K562 (cell line): Measurements from ENCODE around the gene MYCBPAP.

Experiments used
- CTCF ChIP-seq, 3 experiments: IDR thresholded peaks in 2 of 3; conservative IDR thresholded peaks in 1 of 3; 2 replicates each; pipeline ENCODE4 v1.5.1; 2011 to 2012; ENCODE audit warnings: low read length in 3 of 3, mild to moderate bottlenecking in 3 of 3, control low read depth in 2 of 3, improper control_type of control experiment in 1 of 3, inconsistent platforms in 1 of 3, low read depth in 1 of 3, mixed read lengths in 1 of 3, moderate library complexity in 1 of 3; ENCODE audit not compliant: insufficient read depth in 2 of 3
- EZH2 ChIP-seq: IDR thresholded peaks from 2 replicates; pipeline ENCODE4 v1.6.1; 2012; ENCODE audit warnings: low read depth, mild to moderate bottlenecking, inconsistent platforms, low read length, borderline replicate concordance
- HMGXB4 ChIP-seq: sonication (generic); formaldehyde crosslinking; IDR thresholded peaks from 2 replicates; pipeline ENCODE4 v1.8.1; 2023; ENCODE audit warnings: mild to moderate bottlenecking, missing genetic modification reagents
- LEF1 ChIP-seq: fragments of 450-650 bp; IDR thresholded peaks from 2 replicates; pipeline ENCODE4 v1.6.1; 2016; ENCODE audit warnings: mild to moderate bottlenecking
- MAFK ChIP-seq: IDR thresholded peaks from 2 replicates; pipeline ENCODE4 v1.6.1; 2011; ENCODE audit warnings: low read length, improper control_type of control experiment
- MEF2A ChIP-seq: IDR thresholded peaks from 2 replicates; pipeline ENCODE4 v1.6.1; 2011; ENCODE audit warnings: low read depth, mild to moderate bottlenecking, low read length, moderate library complexity; ENCODE audit not compliant: control insufficient read depth
- POLR2AphosphoS5 ChIP-seq: IDR thresholded peaks from 2 replicates; pipeline ENCODE4 v1.6.1; 2011; ENCODE audit warnings: mild to moderate bottlenecking, low read depth, low read length, moderate library complexity; ENCODE audit not compliant: control insufficient read depth, insufficient read depth
- SAP30 ChIP-seq: fragments of 200-600 bp; sonication (generic); IDR thresholded peaks from 2 replicates; pipeline ENCODE4 v1.6.1; 2012; ENCODE audit warnings: borderline replicate concordance, low read depth, mild to moderate bottlenecking, moderate library complexity, low read length, control low read depth, inconsistent platforms; ENCODE audit not compliant: insufficient read depth, poor library complexity, severe bottlenecking
- SMC3 ChIP-seq: conservative IDR thresholded peaks from 2 replicates; pipeline ENCODE4 v1.6.1; 2011; ENCODE audit warnings: low read depth, low read length, improper control_type of control experiment; ENCODE audit not compliant: insufficient read depth
- TCF7L2 ChIP-seq: fragments of 150-350 bp; IDR thresholded peaks from 2 replicates; pipeline ENCODE4 v1.6.1; 2016; ENCODE audit warnings: low read depth, mild to moderate bottlenecking, low read length, moderate library complexity
- U2AF1 ChIP-seq: fragments of 200-400 bp; formaldehyde crosslinking; optimal IDR thresholded peaks from 2 replicates; pipeline ENCODE3; 2017; ENCODE audit warnings: mild to moderate bottlenecking, low read depth, low read length, moderate library complexity
- ZBTB49 ChIP-seq: sonication (generic); formaldehyde crosslinking; IDR thresholded peaks from 2 replicates; pipeline ENCODE4 v1.8.0; 2022; ENCODE audit warnings: missing genetic modification reagents, mild to moderate bottlenecking, borderline replicate concordance
- ZFX ChIP-seq: sonication (generic); formaldehyde crosslinking; IDR thresholded peaks from 2 replicates; pipeline ENCODE4 v1.8.0; 2022; ENCODE audit warnings: mild to moderate bottlenecking, missing genetic modification reagents, moderate library complexity
- ZKSCAN8 ChIP-seq: fragments of 200-800 bp; sonication (Bioruptor generic); IDR thresholded peaks from 2 replicates; pipeline ENCODE4 v1.6.1; 2016; ENCODE audit warnings: missing genetic modification characterization, missing compliant biosample characterization

GRCh38 chr17:50534222-50534978 is 26.2 kb downstream of the MYCBPAP start:
- TF ChIP-seq SMC3 (no peak), ZBTB49 (no peak), MAFK (no peak), ZKSCAN8 (CRISPR knock-in tag) (no peak), POLR2AphosphoS5 (no peak), ZFX (no peak), MEF2A (no peak), EZH2 (no peak), HMGXB4 (no peak), CTCF (IDR thresholded peaks at IDR 0.05 in 2 of 3, conservative IDR thresholded peaks at IDR 0.05 in 1 of 3; ENCODE audit: insufficient read depth in 2 of 3, low read depth in 1 of 3, low read length in 3 of 3) (peak; percentile 19 to 47 (median 43); a peak in 4 of 6 replicates), U2AF1 (no peak), SAP30 (no peak), LEF1 (no peak), TCF7L2 (no peak)
